Ectodermal cell (in vitro differentiated cells): ENCODE data around the gene SERPINB1.
"Not testable (repeated sequence)": the region's sequence is repeated elsewhere in the genome, so short reads cannot be mapped to it uniquely, and the experiment has no call there.

Source experiments
- H3K27ac ChIP-seq: 2 replicates; pipeline ENCODE4 v1.7.0; 2013; ENCODE audit warnings: mild to moderate bottlenecking, low read depth, low read length; ENCODE audit not compliant: insufficient read depth, poor library complexity, severe bottlenecking
- H3K27me3 ChIP-seq: 2 replicates; pipeline ENCODE4 v1.7.0; 2013; ENCODE audit warnings: mild to moderate bottlenecking, low read length; ENCODE audit not compliant: insufficient read depth, control insufficient read depth, poor library complexity, severe bottlenecking
- H3K36me3 ChIP-seq: one replicate; pipeline ENCODE4 v1.7.0; 2013; ENCODE audit warnings: low read length; ENCODE audit not compliant: control insufficient read depth, insufficient read depth
- H3K4me1 ChIP-seq: one replicate; pipeline ENCODE4 v1.7.0; 2013; ENCODE audit warnings: low read length; ENCODE audit not compliant: control insufficient read depth, insufficient read depth
- H3K4me3 ChIP-seq: 2 replicates; pipeline ENCODE4 v1.7.0; 2013; ENCODE audit warnings: low read depth, low read length, control low read depth; ENCODE audit not compliant: insufficient read depth
- H3K9me3 ChIP-seq: 2 replicates; pipeline ENCODE4 v1.7.0; 2013; ENCODE audit warnings: mild to moderate bottlenecking, low read length, moderate library complexity; ENCODE audit not compliant: control insufficient read depth
- WGBS, 2 experiments: methylation state at CpG; one replicate each; pipeline ENCODE4 v1.1.7; 2013; ENCODE audit warnings: missing lambda C conversion rate in 2 of 2; 5-methylcytosine and 5-hydroxymethylcytosine counted together

Gene SERPINB1

DNA sequence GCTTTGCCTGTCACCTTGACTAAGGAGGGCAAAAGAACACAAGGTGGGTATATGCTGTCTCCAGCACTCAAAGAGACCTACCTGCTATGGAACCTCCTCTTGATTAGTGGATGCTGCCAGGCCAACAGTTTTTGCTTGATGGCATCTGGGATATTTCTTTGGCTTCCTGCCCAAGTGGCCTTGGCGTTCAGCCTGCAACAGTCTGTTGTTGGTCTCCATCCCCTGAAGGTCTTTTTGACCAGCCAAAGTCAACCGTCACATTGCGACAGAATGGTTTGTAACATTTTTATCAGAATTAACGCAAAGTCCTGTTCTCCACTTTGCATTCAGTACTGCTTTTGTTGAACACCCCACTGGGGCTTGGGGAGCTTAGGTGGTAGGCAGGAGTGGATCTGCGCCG is 37.1 kb downstream of the SERPINB1 start:
- H3K27me3 ChIP-seq = no peaks in the 10 kb centered on the region
- no peaks in the 10 kb centered on the region for H3K36me3 ChIP-seq
- H3K4me3 ChIP-seq = no peak overlapping the region
- no peak overlapping the region for H3K27ac ChIP-seq
- no peaks in the 10 kb centered on the region for H3K4me1 ChIP-seq
- H3K9me3 ChIP-seq = no peaks in the 10 kb centered on the region
- WGBS, 2 experiments = 94 to 97% methylated on average over 6 of the region's 6 CpGs

DNA sequence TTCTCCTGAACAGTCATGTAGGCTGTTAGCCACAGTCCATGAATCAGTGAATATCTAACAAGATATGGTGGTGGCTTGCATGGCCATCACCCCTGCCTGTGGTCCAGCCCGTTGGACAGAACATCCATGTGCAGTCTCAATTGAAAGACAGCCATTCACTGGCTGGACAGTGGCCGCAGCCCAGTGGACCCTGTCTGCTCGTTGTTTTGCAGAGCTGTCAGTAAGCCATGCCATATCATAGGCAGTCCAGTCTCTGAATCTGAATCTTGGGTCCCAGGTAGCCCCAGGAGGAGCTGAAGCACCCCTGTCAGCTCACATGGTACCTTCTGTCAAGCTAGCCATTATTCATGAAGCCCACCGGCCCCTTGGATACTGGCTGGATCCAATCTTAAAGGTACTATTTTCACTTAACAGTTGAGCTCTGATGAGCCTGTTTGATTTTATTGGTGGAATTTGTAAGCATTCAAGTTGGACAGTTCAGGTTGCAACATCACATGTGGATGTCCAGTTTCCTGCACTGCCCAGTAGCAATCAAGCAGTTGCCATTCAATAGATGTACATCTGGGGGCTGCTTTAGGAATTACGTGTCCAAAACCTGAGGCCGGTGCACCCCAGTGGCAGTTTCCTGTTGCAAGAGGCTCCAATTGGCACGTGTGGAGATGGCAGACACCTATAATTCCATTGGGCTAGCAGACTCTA is 37.8 kb downstream of the SERPINB1 start:
- Histone ChIP-seq H3K27me3 (no peaks in the 10 kb centered on the region), H3K27ac (no peak overlapping the region), H3K36me3 (no peaks in the 10 kb centered on the region), H3K4me3 (no peak overlapping the region), H3K9me3 (no peaks in the 10 kb centered on the region), H3K4me1 (no peaks in the 10 kb centered on the region)
- 94 to 95% methylated on average over 7 of the region's 7 CpGs for WGBS, 2 experiments

DNA sequence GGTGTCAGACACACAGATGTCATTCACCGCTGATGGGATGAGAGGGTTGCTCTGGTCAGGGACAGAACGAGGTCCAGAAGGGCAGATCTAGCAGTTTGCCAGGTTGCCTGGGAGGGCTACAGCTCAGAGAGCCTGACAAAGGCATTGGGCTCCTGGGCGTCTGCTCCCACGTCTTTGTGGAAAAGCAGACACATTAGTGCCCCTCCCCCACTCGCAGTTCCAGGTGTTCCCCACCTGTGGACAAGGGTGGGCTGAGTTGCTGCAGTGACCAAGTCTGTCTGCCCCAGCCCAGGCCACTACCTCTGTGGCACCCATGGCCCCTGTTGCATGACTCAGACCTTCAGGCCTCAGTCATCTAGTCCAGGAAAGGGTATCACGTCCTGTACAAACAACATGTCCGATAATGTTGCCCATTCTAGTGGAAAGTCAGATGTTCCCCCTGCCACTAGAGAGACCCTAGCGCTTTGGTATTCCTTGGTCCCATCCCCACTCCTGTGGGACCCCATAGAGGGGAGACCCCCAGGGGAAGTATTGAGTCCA is 39.1 kb downstream of the SERPINB1 start:
- Histone ChIP-seq H3K9me3 (no peaks in the 10 kb centered on the region), H3K4me3 (no peak overlapping the region), H3K4me1 (peaks cover 8% of the 10 kb centered on the region), H3K27ac (no peak overlapping the region), H3K36me3 (no peaks in the 10 kb centered on the region), H3K27me3 (no peaks in the 10 kb centered on the region)
- 91 to 94% methylated on average over 8 of the region's 8 CpGs for WGBS, 2 experiments

DNA sequence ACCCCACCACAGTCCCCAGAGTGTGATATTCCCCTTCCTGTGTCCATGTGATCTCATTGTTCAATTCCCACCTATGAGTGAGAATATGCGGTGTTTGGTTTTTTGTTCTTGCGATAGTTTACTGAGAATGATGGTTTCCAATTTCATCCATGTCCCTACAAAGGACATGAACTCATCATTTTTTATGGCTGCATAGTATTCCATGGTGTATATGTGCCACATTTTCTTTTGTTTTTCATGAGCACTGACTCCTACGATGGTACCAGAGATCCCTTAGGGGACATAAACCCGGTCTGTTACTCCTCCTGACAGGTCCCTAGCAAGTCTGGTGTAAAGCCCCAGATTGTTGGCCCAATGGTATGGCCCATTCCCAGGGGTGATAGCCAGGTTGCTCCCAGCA is 40.0 kb downstream of the SERPINB1 start:
- not testable (repeated sequence) for H3K9me3 ChIP-seq, H3K27ac ChIP-seq, H3K4me3 ChIP-seq, H3K27me3 ChIP-seq, H3K36me3 ChIP-seq
- WGBS, 2 experiments = 93 to 95% methylated on average over 2 of the region's 4 CpGs
- H3K4me1 ChIP-seq = peaks cover 17% of the 10 kb centered on the region

DNA sequence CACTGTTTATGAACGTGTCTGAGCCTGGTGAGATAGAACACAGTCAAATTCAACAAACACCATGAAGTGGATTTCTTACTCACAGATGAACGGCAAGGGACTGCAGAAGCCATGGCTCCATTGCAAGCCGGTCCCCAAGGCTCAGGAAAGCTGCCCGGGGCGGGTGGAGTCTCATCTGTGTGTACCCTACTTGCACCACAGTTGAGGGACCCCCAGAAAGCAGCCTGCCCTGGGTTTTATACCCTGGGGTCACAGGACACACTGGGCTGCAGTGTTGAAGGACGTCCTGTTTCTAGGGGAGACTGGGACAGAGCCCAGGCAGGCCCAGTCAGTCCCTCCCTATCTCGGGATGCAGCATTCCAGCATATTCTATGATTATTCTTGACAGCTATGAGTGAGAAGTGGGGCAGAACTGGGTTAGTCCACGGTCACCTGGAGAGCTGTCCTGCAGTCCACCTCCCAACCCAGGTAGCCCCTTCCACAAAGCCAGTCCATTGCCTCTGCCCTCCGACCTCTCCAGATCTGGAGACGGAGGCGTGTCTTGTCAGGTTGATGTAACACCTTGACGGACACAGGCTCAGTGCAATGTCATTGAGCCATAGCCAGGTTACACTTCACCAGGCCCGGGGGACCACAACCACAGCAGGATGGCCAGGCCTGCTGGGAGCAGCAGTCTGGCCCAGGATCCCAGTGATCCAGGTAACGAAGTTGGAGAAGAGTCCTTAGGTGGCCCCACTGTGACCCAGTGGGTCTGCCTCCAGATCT is 40.9 kb downstream of the SERPINB1 start:
- no peaks in the 10 kb centered on the region for H3K27me3 ChIP-seq
- no peak overlapping the region for H3K27ac ChIP-seq
- H3K4me1 ChIP-seq = peaks cover 17% of the 10 kb centered on the region
- no peaks in the 10 kb centered on the region for H3K9me3 ChIP-seq
- H3K4me3 ChIP-seq = no peak overlapping the region
- 94% methylated on average over 14 of the region's 14 CpGs for WGBS, 2 experiments
- H3K36me3 ChIP-seq = no peaks in the 10 kb centered on the region

DNA sequence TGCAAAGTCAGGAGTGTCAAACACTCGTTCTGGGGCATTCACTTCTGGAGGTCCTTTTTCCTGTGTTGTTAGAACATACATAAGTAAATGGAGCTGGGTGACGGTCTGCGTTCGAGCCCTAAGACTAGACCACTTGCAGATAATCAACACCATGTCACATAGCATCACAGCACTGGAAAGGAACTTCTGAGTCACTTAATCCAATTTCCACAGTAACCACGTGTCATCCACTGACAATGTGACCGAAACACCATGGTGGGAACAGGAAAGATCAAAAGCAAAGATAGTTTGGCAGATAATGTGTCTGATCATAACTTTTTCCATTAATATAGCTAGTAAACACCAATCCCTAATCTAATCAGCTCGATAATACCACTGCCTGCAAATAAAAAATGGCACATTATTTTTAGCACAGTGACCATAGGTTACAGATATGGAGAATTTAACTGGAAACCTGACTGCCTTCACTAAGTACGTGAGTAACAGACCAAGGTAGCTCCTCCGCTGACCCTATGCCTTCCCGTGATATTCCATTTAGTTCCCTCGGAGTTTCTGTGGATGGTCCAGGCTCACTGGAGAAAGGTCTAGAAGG is 41.6 kb downstream of the SERPINB1 start:
- Histone ChIP-seq H3K4me3 (no peak overlapping the region), H3K9me3 (no peaks in the 10 kb centered on the region), H3K36me3 (no peaks in the 10 kb centered on the region), H3K4me1 (peaks cover 17% of the 10 kb centered on the region), H3K27me3 (no peaks in the 10 kb centered on the region), H3K27ac (no peak overlapping the region)
- WGBS, 2 experiments = 93 to 95% methylated on average over 11 of the region's 11 CpGs

DNA sequence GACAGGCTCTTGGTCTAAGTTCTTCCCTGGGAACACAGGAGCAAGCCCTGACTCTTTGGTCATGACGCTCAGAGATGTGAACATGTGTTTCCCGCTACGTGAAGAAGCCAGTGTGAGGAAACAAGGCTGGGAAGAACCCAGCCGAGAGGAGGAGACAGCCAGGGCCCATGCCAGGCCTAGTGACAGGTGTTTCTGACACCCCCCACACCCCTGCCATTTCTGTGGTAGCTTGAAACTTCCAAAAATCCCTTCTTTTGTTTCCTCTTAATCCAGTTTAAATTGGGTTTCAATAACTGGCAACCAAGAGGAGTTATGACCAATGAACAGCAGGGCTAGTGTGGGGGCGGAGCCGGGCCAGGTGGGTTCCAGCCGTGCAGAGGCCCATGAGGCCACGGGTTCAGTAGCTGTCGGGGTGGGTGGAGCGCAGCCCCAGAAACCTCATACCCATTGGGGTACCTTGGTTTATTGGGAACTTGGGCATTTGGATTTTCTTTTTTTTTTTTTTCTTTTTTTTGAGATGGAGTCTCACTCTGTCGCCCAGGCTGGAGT is 43.0 kb downstream of the SERPINB1 start:
- Histone ChIP-seq H3K27ac (no peak overlapping the region), H3K4me1 (peaks cover 17% of the 10 kb centered on the region)

DNA sequence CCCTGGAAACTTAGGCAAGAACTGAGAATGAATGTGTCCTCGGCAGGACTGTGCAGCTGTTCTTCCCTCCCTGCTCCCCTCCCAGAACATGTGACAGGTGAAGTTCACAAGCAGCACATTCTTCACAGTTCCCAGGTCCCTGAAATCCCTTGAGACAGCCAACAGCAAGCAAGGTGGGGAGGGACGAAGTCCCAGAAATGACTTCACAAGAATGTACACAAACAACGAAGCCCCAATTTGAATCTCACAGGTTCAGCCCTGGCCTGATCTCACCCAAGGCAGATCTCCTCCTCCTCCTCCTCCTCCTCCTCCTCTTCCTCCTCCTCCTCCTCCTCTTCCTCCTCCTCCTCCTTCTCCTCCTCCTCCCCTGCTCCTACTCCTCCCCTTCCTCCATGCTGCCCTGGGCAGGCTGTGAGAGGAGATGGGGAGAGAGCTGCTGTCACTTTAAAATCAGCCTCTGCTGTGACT is 44.1 kb downstream of the SERPINB1 start:
- Histone ChIP-seq H3K27ac (no peak overlapping the region), H3K9me3 (no peaks in the 10 kb centered on the region), H3K36me3 (no peaks in the 10 kb centered on the region), H3K4me1 (peaks cover 17% of the 10 kb centered on the region), H3K27me3 (no peaks in the 10 kb centered on the region), H3K4me3 (no peak overlapping the region)
- 78 to 84% methylated on average over 3 of the region's 3 CpGs for WGBS, 2 experiments

More for the DNA sequence above, 43.0 kb downstream of the SERPINB1 start:
- Histone ChIP-seq H3K36me3 (no peaks in the 10 kb centered on the region), H3K9me3 (no peaks in the 10 kb centered on the region), H3K27me3 (no peaks in the 10 kb centered on the region), H3K4me3 (no peak overlapping the region)
- WGBS, 2 experiments = 81 to 84% methylated on average over 11 of the region's 11 CpGs

DNA sequence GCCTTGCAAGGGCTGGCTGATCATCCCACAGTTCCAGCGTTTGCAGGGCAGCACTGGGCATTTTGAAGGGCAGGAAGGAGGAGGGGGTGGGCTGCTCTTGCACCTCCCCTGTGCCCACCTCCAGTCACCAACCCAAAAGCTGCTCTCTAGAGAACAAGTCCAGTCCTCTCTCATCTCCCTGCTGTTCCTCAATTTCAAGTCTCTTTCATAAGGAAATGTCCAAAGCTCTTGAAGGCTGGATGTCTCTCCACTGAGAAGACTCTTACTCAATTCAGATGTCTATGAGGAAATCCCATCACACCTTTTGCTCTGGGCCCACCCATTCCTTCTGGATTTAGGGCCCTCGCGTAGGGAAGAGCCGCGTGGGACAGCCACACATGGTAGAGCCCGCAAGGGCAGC is 44.8 kb downstream of the SERPINB1 start:
- Histone ChIP-seq H3K9me3 (no peaks in the 10 kb centered on the region), H3K4me3 (no peak overlapping the region), H3K27me3 (no peaks in the 10 kb centered on the region), H3K27ac (no peak overlapping the region), H3K4me1 (peaks cover 17% of the 10 kb centered on the region), H3K36me3 (no peaks in the 10 kb centered on the region)
- WGBS, 2 experiments = 78 to 80% methylated on average over 6 of the region's 6 CpGs

DNA sequence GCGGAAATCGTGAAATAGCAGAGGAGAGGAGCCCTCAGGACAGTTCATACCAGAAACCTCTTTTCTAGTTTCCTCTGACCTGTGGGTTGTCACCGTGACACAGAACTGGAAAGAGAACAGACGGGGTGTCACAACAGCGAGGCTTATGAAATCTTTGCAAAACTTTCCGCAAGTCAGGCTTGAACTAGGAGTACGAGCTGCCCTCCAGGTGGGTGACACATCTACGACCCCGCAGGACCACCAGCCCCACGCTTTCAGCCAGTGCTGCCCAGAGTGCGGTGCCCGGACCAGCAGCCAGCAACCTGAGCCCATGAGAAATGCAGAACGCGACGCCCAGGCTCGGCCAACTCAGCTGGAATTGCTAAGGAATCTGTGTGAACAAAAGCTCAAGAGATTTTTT is 45.7 kb downstream of the SERPINB1 start:
- Histone ChIP-seq H3K27ac (no peak overlapping the region), H3K36me3 (no peaks in the 10 kb centered on the region)
- 89 to 92% methylated on average over 16 of the region's 16 CpGs for WGBS, 2 experiments

More for the DNA sequence above, 45.7 kb downstream of the SERPINB1 start:
- Histone ChIP-seq H3K4me3 (no peak overlapping the region), H3K27me3 (no peaks in the 10 kb centered on the region), H3K4me1 (peaks cover 17% of the 10 kb centered on the region), H3K9me3 (no peaks in the 10 kb centered on the region)
